Endothelial cell of umbilical vein (primary cell): Measurements from ENCODE around the gene JAKMIP1. TPM values are rescaled to one million over a fixed set of nuclear protein-coding genes. Genes with fewer than 3 reads are reported as not detected.

Experiments used
- BruUV-seq: library from RNA; stranded (reverse); fragments of 400-500 nt; replicated peaks from 2 replicates; lab custom pipeline; 2021; lab: Mats Ljungman, UMichigan
- CTCF ChIA-PET: fragments of 300-600, 350-600 bp; sonication (Branson Sonifier 250); formaldehyde crosslinking; loops from one replicate; lab custom pipeline; 2021; ENCODE audit warnings: antibody characterized with exemption, inconsistent platforms; lab: Charles Lee
- POLR2A ChIA-PET: fragments of 300-600, 350-600 bp; sonication (Branson Sonifier 250); formaldehyde crosslinking; loops from one replicate; lab custom pipeline; 2021; ENCODE audit warnings: antibody characterized with exemption, inconsistent platforms; lab: Charles Lee
- DNase-seq: peaks from one replicate; pipeline ENCODE4 v3.0.0-alpha.2; 2011; ENCODE audit warnings: low read depth, low spot score
- FAIRE-seq: peaks from 2 replicates; lab custom pipeline; 2011; peaks lifted over from hg19 to GRCh38; lab: Jason Lieb, UNC
- H2AFZ ChIP-seq: 2 replicates; pipeline ENCODE4 v1.6.0; 2012; ENCODE audit warnings: low read depth, low read length, control low read depth, inconsistent platforms
- H3K27ac ChIP-seq: 2 replicates; pipeline ENCODE4 v1.5.1; 2011; ENCODE audit warnings: low read depth, mild to moderate bottlenecking, control low read depth, low read length, moderate library complexity; ENCODE audit not compliant: insufficient read depth
- H3K27me3 ChIP-seq, 2 experiments: 2 replicates each; pipeline versions ENCODE4 v1.6.0 to v1.6.1; 2011; ENCODE audit warnings: low read length in 2 of 2, mixed read lengths in 1 of 2; ENCODE audit not compliant: control insufficient read depth in 2 of 2, insufficient read depth in 2 of 2
- H3K36me3 ChIP-seq, 2 experiments: 2 replicates in 1 of 2; 3 replicates in 1 of 2; pipeline ENCODE4 v1.5.1; 2011; ENCODE audit warnings: low read length in 2 of 2, mild to moderate bottlenecking in 1 of 2, moderate library complexity in 1 of 2; ENCODE audit not compliant: control insufficient read depth in 2 of 2, insufficient read depth in 2 of 2; ENCODE audit errors: extremely low read depth in 1 of 2
- H3K4me1 ChIP-seq: 3 replicates; pipeline ENCODE4 v1.5.1; 2011; ENCODE audit warnings: mild to moderate bottlenecking, low read length; ENCODE audit not compliant: control insufficient read depth, insufficient read depth; ENCODE audit errors: extremely low read depth
- H3K4me2 ChIP-seq: 2 replicates; pipeline ENCODE4 v1.6.1; 2011; ENCODE audit warnings: low read length, control low read depth, mixed read lengths; ENCODE audit not compliant: insufficient read depth
- H3K4me3 ChIP-seq, 3 experiments: fragments of 200-600 bp in 1 of 3; sonication (generic), shearing (Covaris generic) in 1 of 3; replicated peaks in 1 of 3; 2 replicates each; pipeline ENCODE4 v1.5.1; 2011 to 2016; ENCODE audit warnings: control low read depth in 3 of 3, low read length in 3 of 3, mild to moderate bottlenecking in 2 of 3, inconsistent platforms in 1 of 3, low read depth in 1 of 3, moderate library complexity in 1 of 3; ENCODE audit not compliant: insufficient read depth in 1 of 3
- H3K79me2 ChIP-seq: 2 replicates; pipeline ENCODE4 v1.6.0; 2012; ENCODE audit warnings: low read length, inconsistent platforms; ENCODE audit not compliant: control insufficient read depth, insufficient read depth
- H3K9ac ChIP-seq: replicated peaks from 2 replicates; pipeline ENCODE3; 2011; ENCODE audit warnings: low read length, control low read depth; ENCODE audit not compliant: insufficient read depth; ENCODE audit errors: extremely low read depth
- H3K9me1 ChIP-seq: replicated peaks from 3 replicates; pipeline ENCODE4 v1.6.0; 2011; ENCODE audit warnings: mild to moderate bottlenecking, low read length; ENCODE audit not compliant: control insufficient read depth, insufficient read depth; ENCODE audit errors: extremely low read depth
- H3K9me3 ChIP-seq: replicated peaks from 2 replicates; pipeline ENCODE4 v1.5.1; 2012; ENCODE audit warnings: low read length, inconsistent platforms; ENCODE audit not compliant: control insufficient read depth, insufficient read depth
- H4K20me1 ChIP-seq: replicated peaks from 2 replicates; pipeline ENCODE3; 2011; ENCODE audit warnings: mild to moderate bottlenecking, low read length; ENCODE audit not compliant: control insufficient read depth, insufficient read depth; ENCODE audit errors: extremely low read depth
- EZH2 ChIP-seq: IDR thresholded peaks from 2 replicates; pipeline ENCODE4 v1.6.1; 2012; ENCODE audit warnings: borderline replicate concordance, low read depth, mild to moderate bottlenecking, moderate library complexity, low read length, inconsistent platforms; ENCODE audit not compliant: severe bottlenecking
- FOS ChIP-seq: IDR thresholded peaks from 2 replicates; pipeline ENCODE4 v1.6.1; 2011; ENCODE audit warnings: mild to moderate bottlenecking, low read length, moderate library complexity, borderline replicate concordance; ENCODE audit not compliant: insufficient read depth
- GATA2 ChIP-seq: IDR thresholded peaks from 2 replicates; pipeline ENCODE4 v1.7.0; 2011; ENCODE audit warnings: low read depth, mild to moderate bottlenecking, moderate library complexity, mixed read lengths, low read length; ENCODE audit not compliant: insufficient read length, insufficient read depth
- JUN ChIP-seq: IDR thresholded peaks from 2 replicates; pipeline ENCODE4 v1.6.1; 2011; ENCODE audit warnings: borderline replicate concordance, low read depth; ENCODE audit not compliant: insufficient read length, insufficient read depth
- MYC ChIP-seq: IDR thresholded peaks from one replicate; pipeline ENCODE4 v1.6.1; 2011; ENCODE audit warnings: mild to moderate bottlenecking, low read depth, low read length
- POLR2A ChIP-seq: IDR thresholded peaks from 2 replicates; pipeline ENCODE4 v1.6.1; 2012; ENCODE audit warnings: low read depth, mild to moderate bottlenecking, control low read depth, low read length
- POLR2AphosphoS5 ChIP-seq: IDR thresholded peaks from 2 replicates; pipeline ENCODE4 v1.6.1; 2012; ENCODE audit warnings: low read depth, mild to moderate bottlenecking, control low read depth, low read length, moderate library complexity; ENCODE audit not compliant: insufficient read depth
- dilution Hi-C: fragments of 300-500 bp; cut with MboI; formaldehyde crosslinking; loops from one replicate; pipeline ENCODE4 v1.15.0; 2019; ENCODE audit warnings: low sequenced_read_pairs; ENCODE audit not compliant: extremely low pct_ligation_motif_present
- intact Hi-C: fragments of 100-400 bp; cut with micrococcal nuclease; formaldehyde crosslinking; loops from one replicate; pipeline ENCODE4 v1.10.0; 2022
- polyA plus RNA-seq, 4 experiments: library from polyadenylated mRNA; depleted of rRNA in 3 of 4; stranded (reverse) in 3 of 4; unstranded in 1 of 4; fragments of >200 nt; gene quantifications; 2 replicates each; pipeline versions ENCODE4 v1.2.1 to v1.2.3, GENCODE V29; 2011 to 2012; ENCODE audit warnings: missing spikeins in 1 of 4
- total RNA-seq: library from RNA; stranded (reverse); gene quantifications from 2 replicates; pipeline ENCODE4 v1.2.3, GENCODE V29; 2021
- TF ChIP-seq, protein P1 (sequence below): IDR thresholded peaks from 2 replicates; pipeline ENCODE4 v1.6.1; 2011; ENCODE audit not compliant: insufficient read depth, insufficient read length
- TF ChIP-seq, protein P2 (sequence below), 2 donors: IDR thresholded peaks; 1 replicate in 1 of 2; 2 replicates in 1 of 2; pipeline ENCODE4 v1.5.1; 2011; ENCODE audit warnings: low read length in 2 of 2, mild to moderate bottlenecking in 2 of 2, moderate library complexity in 2 of 2, control low read depth in 1 of 2, inconsistent platforms in 1 of 2, low read depth in 1 of 2; ENCODE audit not compliant: insufficient read depth in 1 of 2; ENCODE audit errors: extremely low read depth in 1 of 2

The JAKMIP1 gene
- total and polyA plus RNA-seq, 2 donors (not counting 3 experiments of a cell fraction or from before 2014, with no cell fraction given) = not detected

- Histone ChIP-seq H3K4me3 (no peak overlapping the region), H2AFZ (no peak overlapping the region), H4K20me1 (no peaks in the 10 kb centered on the region), H3K79me2 (no peaks in the 10 kb centered on the region), H3K36me3 (no peaks in the 10 kb centered on the region), H3K4me2 (no peak overlapping the region), H3K4me1 (no peaks in the 10 kb centered on the region), H3K27me3 (no peaks in the 10 kb centered on the region), H3K27ac (no peak overlapping the region), H3K9ac (no peak overlapping the region), H3K9me1 (no peaks in the 10 kb centered on the region), H3K9me3 (no peaks in the 10 kb centered on the region)
- FAIRE-seq (no peak), DNase-seq (no peak)
- TF ChIP-seq MYC (no peak), POLR2A (no peak), EZH2 (no peak), JUN (no peak), POLR2AphosphoS5 (no peak), FOS (no peak), GATA2 (no peak)
- TF ChIP-seq, protein P1, sequence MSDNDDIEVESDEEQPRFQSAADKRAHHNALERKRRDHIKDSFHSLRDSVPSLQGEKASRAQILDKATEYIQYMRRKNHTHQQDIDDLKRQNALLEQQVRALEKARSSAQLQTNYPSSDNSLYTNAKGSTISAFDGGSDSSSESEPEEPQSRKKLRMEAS = no peak
- TF ChIP-seq, protein P2, sequence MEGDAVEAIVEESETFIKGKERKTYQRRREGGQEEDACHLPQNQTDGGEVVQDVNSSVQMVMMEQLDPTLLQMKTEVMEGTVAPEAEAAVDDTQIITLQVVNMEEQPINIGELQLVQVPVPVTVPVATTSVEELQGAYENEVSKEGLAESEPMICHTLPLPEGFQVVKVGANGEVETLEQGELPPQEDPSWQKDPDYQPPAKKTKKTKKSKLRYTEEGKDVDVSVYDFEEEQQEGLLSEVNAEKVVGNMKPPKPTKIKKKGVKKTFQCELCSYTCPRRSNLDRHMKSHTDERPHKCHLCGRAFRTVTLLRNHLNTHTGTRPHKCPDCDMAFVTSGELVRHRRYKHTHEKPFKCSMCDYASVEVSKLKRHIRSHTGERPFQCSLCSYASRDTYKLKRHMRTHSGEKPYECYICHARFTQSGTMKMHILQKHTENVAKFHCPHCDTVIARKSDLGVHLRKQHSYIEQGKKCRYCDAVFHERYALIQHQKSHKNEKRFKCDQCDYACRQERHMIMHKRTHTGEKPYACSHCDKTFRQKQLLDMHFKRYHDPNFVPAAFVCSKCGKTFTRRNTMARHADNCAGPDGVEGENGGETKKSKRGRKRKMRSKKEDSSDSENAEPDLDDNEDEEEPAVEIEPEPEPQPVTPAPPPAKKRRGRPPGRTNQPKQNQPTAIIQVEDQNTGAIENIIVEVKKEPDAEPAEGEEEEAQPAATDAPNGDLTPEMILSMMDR (IDR thresholded peaks at IDR 0.05; ENCODE audit: extremely low read depth in 1 of 2, insufficient read depth in 1 of 2, low read depth in 1 of 2, low read length in 2 of 2) = no peak
- dilution Hi-C loops (no loop called here), intact Hi-C loops (no loop called here)
- ChIA-PET CTCF (interaction anchor here (1.7 to 1.9 kb wide), 2 partner anchors 11 to 88 kb away, joined by 6 to 13 read pairs; no protein-coding TSS in a partner anchor), POLR2A (no interaction called here)
- BruUV-seq = no TSS peak
Measured at GRCh38 chr4:6239968-6240367, 39.6 kb upstream of the JAKMIP1 start.
